Panc1 (cell line): ENCODE measurements around the gene FAM76A.

Experiments used
- CTCF ChIP-seq: fragments of 450-650 bp; IDR thresholded peaks from 2 replicates; pipeline ENCODE4 v1.5.1; 2017; ENCODE audit warnings: mild to moderate bottlenecking
- POLR2AphosphoS5 ChIP-seq: IDR thresholded peaks from 2 replicates; pipeline ENCODE4 v1.6.1; 2012; ENCODE audit warnings: mild to moderate bottlenecking, low read depth, low read length, moderate library complexity

GRCh38 chr1:27787895-27788294, 62.1 kb downstream of the FAM76A start:
- TF ChIP-seq POLR2AphosphoS5 (no peak), CTCF (no peak)
